GM21423 (cell line): Measurements from ENCODE around the gene VTCN1.

ENCODE experiments used
- ATAC-seq: cut with Tn5 transposase; IDR thresholded peaks from one replicate; pipeline ENCODE4 v1.9.1; 2021; ENCODE audit warnings: mild to moderate bottlenecking, moderate library complexity; ENCODE audit not compliant: unreplicated experiment

Gene VTCN1

DNA sequence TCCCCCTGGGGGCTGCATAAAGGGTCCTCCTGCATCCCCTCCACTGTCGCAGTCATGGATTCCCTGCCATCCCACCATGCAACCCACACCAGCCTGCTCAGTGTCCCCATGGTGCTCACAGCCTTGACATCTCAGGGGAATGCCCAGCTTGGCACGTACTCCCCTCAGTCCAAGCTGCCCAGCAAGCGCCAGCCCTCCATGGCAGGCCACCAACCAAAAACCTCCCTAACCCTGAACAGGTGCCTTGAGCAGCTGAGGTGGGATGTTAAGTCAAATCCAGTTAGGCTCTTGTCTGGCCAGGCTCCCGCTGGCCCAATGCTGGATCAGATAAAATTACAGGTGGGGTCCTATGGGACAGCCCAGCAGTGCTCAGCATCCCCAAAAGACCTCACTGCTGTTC lies 341 bp downstream of the VTCN1 start:
- no peak for ATAC-seq

DNA sequence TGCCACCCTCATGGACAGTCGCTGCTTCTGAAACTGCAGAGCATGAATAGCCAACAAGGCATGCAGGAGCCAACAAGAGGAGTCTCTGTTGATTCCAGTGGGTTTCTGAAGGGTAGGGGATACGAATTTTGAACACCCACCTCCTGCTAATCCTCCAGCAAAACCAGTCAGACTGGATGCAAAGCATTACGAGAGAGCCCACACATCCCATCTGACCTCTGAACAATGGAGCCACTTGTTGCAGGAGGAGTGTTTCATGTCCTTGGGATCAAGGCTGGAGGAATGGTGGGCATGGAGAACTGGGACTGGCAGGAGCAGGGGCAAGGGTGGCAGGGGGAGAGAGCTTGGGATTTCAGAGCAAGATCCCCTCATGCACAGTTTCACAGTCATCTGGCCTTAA lies 1.6 kb downstream of the VTCN1 start:
- no peak for ATAC-seq

DNA sequence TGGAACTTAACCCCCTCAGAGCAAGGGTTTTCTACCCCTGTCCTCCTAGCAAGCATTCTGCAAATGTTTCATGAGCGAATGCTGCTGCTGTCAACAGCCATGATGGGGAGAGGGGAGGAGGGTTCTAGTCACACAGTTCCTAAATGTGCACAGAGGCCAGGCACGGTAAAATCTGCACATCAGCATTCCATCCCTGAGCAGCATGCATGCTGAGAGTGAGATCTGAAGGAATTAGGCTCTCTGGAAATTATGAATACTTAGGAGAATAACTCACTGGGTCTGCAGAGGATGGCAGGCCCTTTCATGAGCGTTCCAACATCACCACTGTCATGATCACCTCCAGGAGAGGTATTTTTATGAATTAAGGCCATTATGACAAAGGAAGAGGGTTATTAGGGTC lies 2.1 kb downstream of the VTCN1 start:
- ATAC-seq, result no peak

DNA sequence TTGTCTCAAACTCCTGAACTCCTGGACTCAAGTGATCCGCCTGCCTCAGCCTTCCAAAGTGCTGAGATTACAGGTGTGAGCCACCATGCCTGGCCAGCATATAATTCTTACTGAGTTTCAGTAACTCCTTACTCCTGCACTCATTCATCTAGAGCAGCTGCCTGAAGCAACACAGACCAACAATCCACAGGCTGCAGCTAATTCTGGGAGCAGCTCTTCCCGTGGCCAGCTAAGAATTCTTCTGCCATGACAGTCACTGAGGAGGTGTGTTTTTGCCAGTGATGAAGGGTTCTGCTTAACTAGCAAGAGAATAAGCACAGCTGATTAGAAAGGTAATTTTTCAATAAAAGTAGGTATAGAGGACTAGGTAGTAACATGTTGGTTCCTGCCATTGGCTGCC lies 5.4 kb downstream of the VTCN1 start:
- ATAC-seq, result no peak

DNA sequence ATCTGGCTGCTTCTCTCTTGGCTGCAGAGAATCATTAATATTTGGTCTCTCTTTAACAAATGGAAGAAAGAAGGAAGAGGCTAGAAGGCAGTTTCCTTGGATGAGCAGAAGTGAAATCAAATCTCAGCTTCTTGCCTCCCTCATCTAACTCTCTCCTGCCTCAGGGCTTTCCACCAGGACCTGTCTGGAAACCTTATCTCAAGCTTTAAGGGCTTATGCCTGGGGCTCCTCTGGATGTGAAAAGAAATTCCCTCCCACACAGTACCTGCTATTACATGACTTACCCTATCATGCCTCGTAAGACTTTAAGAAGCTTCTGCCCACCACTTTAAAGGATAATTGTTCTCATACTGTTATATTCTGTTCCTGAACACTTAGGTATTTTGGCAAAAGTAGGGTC lies 8.9 kb downstream of the VTCN1 start:
- no peak for ATAC-seq

DNA sequence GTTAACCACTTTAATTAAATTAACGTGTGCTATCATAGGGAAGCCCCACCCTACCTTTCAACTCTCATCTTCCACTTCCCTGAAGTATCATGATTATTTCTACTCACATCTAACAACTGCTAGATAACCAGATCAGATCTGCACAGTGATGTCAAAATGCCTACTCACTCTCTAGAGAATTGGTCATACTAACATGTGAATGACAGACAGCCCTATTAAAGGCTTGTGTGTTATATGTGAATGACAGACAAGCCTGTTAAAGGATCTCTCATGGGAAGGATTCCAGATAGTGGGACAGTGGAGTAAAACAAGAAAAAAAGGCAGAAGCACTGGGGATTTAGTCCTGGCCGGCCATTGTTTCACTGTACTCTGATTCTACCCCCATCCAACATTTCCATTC lies 12.6 kb downstream of the VTCN1 start:
- ATAC-seq, result no peak

DNA sequence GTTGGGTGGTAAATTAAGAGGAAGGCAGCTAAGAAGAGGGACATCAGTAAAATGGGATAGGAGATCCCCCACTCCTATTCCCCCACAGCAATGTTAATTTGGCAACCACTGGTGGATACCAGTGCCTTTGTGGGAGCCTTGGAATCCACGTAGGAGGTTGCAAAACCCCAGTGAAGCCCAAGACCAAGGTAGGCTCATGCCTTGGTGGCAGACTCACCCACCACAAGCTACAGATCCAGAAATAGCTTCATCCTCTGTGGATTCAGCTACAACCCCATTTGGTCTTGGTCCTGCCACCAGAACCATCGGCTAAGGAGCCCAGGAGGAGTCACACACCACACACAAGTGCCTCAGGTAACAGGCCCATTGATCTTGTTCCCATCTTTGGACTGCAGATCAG lies 21.0 kb downstream of the VTCN1 start:
- no peak for ATAC-seq

DNA sequence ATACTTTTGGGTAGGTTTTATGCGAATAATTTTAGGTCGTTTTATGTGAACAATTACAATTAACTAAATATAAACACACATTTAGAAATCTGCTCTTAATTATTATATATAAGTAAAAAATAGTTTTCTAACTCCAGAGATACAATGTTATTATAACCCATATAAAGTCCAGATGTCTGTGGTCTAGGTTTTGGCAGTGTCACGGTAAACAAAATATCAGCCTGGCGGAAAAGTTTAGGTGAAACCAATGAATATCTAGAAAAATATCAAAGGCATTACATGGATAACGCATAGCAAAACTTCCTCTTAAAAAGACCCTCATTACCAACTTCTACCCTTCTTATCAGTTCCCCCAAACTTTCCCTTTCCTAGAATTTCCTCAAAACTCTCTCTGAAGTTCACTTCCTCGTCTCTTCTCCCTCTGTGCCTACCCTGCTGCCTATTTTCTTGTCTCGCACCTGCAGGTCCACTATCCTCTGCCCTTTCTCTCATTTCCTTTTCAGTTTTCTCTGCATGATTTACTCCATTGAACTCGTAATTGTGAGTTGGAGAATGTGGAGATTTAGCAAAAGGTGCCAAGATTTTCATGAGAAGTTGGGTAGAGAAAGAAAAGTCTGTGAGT lies 21.8 kb downstream of the VTCN1 start:
- no peak for ATAC-seq

DNA sequence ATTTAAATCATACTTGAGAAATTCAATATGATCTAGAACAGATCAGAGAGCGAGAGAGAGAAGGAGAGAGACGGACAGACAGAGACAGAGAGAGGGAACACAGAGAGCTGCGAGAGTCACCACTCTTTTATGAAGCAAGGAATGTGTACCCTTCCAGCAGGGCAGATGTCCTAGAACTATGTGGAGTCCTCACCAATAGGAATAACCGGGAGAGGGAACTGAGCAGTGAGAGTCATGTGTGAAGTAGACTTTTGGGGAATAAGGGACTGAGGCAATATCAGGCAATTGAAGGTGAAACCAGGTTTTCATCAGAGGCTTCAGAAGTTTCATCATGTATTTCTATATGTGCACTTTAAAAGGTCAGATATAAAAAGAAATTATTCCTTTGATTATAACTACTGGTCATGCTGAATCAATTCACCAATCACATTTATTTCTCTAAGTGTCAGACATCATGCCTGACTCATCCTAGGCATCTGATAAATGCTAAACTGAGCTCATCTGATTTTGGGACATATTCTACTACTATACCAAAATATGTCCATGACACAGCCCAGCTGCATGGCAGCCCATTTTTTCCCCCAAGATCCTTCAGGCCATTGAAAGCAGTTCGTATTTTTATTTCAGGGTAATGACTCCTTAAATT lies 22.4 kb downstream of the VTCN1 start:
- no peak for ATAC-seq

DNA sequence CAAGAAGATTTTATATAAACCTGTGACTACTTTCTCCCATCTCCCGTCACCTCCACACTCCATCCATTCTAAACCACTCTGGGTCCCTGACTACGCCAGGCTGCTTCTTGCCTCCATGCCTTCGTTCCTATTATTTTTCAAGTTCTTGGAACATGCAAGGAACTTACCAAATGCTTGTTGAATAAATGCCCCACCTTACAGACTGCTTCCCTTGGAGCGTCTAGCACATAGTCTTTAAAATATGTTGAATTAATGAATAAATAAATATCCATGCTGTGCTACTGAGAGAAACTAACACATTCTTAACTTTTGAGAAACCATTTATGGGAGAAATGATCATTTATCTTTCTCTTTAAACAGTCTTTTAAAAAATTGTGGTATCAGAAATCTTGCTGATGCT lies 27.6 kb downstream of the VTCN1 start:
- no peak for ATAC-seq

DNA sequence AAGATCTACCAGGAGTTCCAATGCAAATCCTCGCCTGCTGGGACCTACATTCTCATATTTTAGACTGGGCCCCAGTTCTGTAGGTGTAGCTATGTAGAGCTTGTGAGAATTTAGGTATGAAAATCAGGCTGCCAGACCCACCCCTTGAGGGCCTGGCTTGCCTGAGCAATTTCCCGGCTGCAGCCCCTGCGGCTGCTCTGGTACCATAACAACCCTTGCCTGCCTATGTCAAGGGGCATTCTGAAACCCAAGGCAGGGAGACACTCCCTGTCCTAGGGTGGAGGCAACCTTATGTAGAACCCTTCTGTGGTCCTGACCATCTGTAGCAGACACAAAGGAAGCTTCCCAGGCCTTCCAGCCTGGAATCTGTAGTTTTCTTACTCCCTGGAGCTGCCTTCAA lies 28.4 kb downstream of the VTCN1 start:
- no peak for ATAC-seq

DNA sequence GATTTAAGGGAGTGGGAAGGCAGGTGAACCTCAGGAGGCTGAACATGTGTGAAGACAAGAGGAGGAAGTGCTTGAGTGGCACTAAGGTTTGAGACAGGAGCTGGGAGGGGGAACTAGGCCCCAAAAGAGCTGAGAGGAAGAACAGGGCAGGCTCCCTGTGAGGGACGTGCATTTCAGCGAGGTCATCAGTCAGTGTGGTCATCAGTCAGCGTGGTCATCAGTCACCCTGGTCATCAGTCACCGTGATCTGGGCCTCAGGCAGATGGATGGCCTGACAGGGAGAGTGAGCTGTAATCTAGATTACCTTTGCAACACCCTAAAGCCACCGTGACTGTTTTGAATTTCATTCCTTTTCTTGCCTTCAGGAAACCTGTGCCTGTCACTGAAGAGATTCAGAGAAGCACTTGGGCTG lies 29.1 kb downstream of the VTCN1 start:
- ATAC-seq, result no peak

DNA sequence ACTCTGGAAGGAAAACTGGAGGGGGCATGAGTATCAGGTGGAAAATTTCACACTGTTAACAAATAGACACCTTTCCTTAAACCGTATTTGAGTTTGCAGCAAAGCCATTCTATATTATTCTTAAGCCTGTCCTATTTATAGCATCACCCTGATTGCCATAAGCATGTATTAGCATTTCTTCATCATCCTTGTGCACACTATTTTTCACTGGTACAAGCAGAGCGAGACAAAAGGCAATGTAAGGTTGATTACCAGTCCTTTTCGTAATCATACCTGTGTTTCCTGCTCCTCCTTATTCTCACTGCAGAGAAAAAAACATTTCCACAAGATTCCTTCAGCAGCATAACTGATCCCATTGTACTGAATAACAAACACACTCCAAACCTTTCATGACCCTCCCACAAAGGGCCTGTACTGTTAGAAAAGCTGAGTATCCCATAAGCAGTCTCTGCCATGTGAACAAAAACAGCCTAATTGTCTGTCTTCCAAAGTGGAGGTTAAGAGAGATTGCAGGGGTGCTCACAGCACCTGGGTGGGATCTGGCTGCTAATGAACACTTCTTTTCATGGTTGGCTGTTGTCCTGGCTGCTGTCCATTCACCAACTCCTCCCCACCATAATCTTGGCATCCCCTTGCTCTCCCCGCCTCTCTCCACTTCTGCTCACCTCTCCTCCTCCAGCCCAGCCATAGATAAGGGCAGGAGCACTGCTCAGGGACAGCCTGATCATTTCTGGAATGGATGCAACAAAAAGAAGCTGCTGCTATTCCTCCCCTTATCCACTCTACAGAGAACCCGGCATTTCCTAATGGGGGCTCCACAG lies 30.4 kb downstream of the VTCN1 start:
- ATAC-seq, result no peak

DNA sequence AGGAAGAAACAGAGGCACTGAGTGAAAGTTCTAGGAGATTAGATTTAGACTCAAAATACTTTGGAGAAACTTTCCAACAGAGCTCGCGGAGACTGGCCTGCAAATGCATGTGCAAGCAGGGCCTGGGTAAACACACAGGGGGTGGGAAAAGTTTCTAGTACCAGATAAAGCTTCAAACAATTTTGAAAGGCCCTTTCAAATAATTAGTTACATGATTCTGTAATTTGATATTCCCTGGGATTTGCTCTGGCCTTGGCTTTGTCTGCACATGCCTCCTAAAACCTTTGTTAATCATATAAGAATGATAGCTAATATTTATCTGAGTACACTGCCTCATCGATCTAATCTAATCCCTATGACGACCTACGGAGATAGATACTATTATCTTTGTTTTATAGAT lies 31.3 kb downstream of the VTCN1 start:
- ATAC-seq, result no peak

DNA sequence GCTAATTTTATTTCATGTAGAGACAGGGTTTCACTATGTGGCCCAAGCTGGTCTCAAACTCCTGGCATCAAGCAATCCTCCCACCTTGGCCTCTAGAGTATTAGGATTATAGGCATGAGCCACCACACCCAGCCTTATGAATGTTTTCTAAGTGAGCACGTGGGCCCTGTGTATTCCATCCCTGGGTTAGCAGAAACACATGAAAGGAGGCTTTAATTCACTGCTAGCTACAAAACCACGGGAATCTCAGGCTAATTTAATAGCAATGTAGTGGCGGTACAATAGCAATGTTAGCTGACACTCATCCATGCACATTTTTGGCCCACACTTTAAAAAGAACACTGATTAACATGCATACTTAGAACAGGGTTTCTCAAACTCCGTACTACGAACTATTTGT lies 32.0 kb downstream of the VTCN1 start:
- ATAC-seq, result no peak

DNA sequence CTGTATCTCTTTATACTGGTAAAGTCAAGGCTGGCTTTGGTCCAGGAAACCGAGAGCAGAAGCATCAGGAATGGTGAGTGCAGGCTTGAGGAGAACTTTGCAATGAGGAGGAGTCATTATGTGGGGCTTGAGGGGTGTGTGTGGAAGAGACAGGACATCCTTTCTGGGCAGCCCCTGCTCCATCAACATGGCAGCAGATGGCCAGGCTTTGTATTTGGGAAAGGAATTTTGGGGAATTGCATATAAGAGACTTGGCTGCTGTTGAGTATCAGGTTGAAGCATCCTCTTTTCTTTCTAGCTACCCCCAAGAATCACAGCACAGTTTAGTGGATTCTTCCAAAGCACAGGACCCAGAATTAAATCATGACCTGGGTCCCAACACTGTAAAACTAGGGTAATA lies 33.4 kb downstream of the VTCN1 start:
- no peak for ATAC-seq

DNA sequence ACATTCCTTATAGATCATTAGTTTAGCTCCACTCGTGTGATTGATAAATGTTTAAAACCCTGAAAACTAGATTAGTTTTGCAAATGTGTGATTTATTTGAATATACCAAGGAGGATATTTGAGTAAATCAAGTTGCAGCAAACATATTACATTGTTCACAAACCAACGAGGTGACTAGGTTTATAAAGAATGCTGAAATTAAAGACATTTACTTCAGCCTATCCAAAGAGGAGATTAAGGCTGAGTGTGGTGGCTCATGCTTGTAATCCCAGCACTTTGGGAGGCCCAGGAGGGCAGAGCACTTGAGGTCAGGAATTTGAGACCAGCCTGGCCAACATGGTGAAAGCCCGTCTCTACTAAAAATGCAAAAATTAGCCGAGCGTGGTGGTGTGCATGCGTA lies 34.1 kb downstream of the VTCN1 start:
- no peak for ATAC-seq

DNA sequence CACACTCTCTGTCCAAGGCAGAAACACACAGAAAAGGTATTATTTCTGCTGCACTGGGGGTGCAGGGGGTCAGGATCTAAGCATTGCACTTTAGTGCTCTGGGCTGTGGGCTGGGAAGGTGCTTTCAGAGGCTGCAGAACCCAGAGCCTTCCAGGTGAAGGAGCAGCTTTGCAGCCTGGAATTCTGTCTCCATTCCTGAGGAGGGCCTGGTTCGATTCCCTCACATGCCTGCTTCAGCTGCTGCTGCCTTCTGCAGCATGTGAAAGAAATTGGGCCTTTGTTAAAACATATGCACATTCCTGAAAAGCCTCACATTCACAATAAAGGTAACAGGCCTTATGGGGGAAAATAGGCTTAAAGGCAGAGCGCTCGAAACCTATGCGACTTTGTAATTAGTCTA lies 35.9 kb downstream of the VTCN1 start:
- no peak for ATAC-seq

DNA sequence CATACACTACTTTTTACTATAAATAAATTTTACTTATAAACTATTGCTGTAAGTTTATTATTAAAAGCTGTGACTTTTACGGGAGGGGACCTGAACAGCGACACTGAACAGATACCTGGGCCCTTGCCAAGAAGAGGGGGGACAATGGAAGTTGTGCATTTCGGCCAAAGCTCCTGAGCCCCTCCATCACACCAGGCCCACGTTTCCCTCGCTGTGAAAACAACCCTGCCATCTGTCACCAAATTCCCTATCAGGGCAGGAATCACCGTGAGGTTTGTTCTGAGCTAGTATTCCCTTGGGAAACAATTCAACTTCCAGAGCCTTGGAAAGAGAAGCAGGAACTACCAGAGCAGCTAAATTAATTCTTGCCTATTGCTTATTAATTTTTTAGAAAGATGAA lies 37.0 kb downstream of the VTCN1 start:
- no peak for ATAC-seq

DNA sequence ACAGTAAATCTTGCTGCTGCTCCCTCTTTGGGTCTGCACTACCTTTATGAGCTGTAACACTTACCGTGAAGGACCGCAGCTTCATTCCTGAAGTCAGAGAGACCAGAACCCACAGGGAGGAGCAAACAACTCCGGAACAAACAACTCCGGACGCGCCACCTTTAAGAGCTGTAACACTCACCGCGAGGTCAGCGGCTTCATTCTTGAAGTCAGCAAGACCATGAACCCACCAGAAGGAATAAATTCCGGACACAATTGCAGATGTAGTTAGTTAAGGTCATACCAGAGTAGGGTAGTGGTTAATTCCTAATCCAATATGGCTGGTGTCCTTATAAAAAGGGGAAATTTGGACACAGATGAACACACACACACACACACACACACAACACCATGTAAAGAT lies 37.7 kb downstream of the VTCN1 start:
- ATAC-seq, result no peak

DNA sequence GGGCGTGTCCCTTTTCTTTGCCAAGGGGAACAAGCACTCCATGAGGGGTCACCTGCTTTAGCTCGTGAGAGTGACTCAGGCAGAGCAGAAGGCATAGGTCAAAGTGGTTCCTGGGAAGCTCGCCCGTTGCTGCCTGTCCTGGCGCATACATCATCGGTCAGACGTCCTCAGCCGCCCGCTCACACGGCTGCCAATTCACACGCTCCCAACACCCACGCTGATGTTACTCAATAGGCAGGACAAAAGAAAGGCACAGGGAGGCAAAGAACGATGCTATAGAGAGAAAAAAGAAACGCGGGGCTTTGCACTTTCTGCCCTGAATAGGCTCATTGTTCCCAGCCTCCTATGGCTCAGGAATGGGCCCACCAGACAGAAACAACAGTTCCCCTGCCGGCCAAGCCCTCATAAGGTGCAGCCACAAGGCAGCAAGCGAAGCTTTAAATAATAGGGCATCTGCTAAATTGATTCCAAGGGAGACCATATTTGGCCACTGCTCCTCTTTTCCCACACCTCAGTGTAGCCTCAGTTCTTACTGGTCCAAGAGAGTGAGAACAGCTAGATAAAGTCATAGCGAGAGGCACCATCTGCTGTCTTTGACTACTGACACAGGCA lies 38.7 kb downstream of the VTCN1 start:
- no peak for ATAC-seq
